Ishikawa (cell line): Measurements from ENCODE around the gene RAMP1.
A peak's percentile ranks its signal among the peaks of the same experiment; 100 is the strongest.

Experiments
- CEBPB ChIP-seq: IDR thresholded peaks from 2 replicates; pipeline ENCODE4 v1.6.1; 2012
- CREB1 ChIP-seq: IDR thresholded peaks from 2 replicates; pipeline ENCODE4 v1.6.1; 2012; ENCODE audit warnings: low read depth
- EGR1 ChIP-seq: IDR thresholded peaks from 2 replicates; pipeline ENCODE4 v1.6.1; 2012
- EP300 ChIP-seq: IDR thresholded peaks from 2 replicates; pipeline ENCODE4 v1.6.1; 2012; ENCODE audit warnings: borderline replicate concordance
- FOXM1 ChIP-seq: IDR thresholded peaks from 2 replicates; pipeline ENCODE4 v1.6.1; 2012; ENCODE audit warnings: low read depth, borderline replicate concordance
- NFIC ChIP-seq: IDR thresholded peaks from 2 replicates; pipeline ENCODE4 v1.6.1; 2012
- RAD21 ChIP-seq: IDR thresholded peaks from 2 replicates; pipeline ENCODE4 v1.6.1; 2012; ENCODE audit warnings: low read depth
- TAF1 ChIP-seq: IDR thresholded peaks from 2 replicates; pipeline ENCODE4 v1.6.1; 2012; ENCODE audit warnings: low read depth, mild to moderate bottlenecking
- TCF12 ChIP-seq: IDR thresholded peaks from 2 replicates; pipeline ENCODE4 v1.6.1; 2012; ENCODE audit warnings: low read depth
- TEAD4 ChIP-seq: IDR thresholded peaks from 2 replicates; pipeline ENCODE4 v1.6.1; 2012
- YY1 ChIP-seq: IDR thresholded peaks from 2 replicates; pipeline ENCODE4 v1.6.1; 2012; ENCODE audit warnings: low read depth
- ZBTB7A ChIP-seq: IDR thresholded peaks from 2 replicates; pipeline ENCODE4 v1.6.1; 2012; ENCODE audit warnings: low read depth
- TF ChIP-seq, protein P1 (sequence below): IDR thresholded peaks from 2 replicates; pipeline ENCODE4 v1.6.1; 2012; ENCODE audit warnings: low read depth, mild to moderate bottlenecking
- TF ChIP-seq, protein P2 (sequence below): IDR thresholded peaks from 2 replicates; pipeline ENCODE4 v1.6.1; 2012
- TF ChIP-seq, protein P3 (sequence below): IDR thresholded peaks from 2 replicates; pipeline ENCODE4 v1.6.1; 2012

RAMP1 gene

DNA sequence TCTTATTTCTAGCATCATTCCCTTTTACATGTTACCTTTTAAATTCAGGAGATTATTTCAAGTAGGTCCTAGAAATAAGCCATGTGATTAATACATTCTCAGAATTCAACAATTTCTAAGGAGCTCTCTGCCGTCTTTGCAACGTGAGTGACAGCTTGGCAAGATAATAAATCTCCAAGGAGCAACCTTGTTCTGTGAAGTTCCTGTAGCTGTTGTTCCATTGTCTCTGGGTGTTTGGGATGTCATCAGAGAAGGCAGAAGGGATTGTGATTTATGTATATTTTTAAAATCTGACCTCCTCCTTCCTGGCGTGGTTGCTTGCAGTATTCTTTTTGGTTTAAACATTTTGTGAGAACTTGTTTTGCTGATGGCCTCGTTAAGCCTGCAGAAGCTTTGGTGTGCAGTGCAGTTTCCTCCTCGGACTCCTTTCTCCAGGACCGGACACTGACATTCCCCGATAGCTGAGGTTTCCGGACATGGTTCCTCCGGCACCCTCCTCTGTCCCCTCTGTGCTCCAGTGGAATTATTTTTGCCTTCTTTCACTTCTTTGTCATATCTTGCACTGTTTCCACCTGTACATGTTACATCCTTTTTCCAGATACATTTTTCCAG, 33.7 kb downstream of the RAMP1 start:
- TF ChIP-seq RAD21 (no peak), CREB1 (no peak), ZBTB7A (no peak), EGR1 (no peak), TEAD4 (no peak), TCF12 (no peak), TAF1 (no peak), CEBPB (no peak), FOXM1 (no peak), NFIC (no peak), EP300 (no peak), YY1 (no peak)
- TF ChIP-seq, protein P1, sequence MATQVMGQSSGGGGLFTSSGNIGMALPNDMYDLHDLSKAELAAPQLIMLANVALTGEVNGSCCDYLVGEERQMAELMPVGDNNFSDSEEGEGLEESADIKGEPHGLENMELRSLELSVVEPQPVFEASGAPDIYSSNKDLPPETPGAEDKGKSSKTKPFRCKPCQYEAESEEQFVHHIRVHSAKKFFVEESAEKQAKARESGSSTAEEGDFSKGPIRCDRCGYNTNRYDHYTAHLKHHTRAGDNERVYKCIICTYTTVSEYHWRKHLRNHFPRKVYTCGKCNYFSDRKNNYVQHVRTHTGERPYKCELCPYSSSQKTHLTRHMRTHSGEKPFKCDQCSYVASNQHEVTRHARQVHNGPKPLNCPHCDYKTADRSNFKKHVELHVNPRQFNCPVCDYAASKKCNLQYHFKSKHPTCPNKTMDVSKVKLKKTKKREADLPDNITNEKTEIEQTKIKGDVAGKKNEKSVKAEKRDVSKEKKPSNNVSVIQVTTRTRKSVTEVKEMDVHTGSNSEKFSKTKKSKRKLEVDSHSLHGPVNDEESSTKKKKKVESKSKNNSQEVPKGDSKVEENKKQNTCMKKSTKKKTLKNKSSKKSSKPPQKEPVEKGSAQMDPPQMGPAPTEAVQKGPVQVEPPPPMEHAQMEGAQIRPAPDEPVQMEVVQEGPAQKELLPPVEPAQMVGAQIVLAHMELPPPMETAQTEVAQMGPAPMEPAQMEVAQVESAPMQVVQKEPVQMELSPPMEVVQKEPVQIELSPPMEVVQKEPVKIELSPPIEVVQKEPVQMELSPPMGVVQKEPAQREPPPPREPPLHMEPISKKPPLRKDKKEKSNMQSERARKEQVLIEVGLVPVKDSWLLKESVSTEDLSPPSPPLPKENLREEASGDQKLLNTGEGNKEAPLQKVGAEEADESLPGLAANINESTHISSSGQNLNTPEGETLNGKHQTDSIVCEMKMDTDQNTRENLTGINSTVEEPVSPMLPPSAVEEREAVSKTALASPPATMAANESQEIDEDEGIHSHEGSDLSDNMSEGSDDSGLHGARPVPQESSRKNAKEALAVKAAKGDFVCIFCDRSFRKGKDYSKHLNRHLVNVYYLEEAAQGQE: no peak
- TF ChIP-seq, protein P2, sequence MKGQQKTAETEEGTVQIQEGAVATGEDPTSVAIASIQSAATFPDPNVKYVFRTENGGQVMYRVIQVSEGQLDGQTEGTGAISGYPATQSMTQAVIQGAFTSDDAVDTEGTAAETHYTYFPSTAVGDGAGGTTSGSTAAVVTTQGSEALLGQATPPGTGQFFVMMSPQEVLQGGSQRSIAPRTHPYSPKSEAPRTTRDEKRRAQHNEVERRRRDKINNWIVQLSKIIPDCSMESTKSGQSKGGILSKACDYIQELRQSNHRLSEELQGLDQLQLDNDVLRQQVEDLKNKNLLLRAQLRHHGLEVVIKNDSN: no peak
- TF ChIP-seq, protein P3, sequence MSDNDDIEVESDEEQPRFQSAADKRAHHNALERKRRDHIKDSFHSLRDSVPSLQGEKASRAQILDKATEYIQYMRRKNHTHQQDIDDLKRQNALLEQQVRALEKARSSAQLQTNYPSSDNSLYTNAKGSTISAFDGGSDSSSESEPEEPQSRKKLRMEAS: no peak

DNA sequence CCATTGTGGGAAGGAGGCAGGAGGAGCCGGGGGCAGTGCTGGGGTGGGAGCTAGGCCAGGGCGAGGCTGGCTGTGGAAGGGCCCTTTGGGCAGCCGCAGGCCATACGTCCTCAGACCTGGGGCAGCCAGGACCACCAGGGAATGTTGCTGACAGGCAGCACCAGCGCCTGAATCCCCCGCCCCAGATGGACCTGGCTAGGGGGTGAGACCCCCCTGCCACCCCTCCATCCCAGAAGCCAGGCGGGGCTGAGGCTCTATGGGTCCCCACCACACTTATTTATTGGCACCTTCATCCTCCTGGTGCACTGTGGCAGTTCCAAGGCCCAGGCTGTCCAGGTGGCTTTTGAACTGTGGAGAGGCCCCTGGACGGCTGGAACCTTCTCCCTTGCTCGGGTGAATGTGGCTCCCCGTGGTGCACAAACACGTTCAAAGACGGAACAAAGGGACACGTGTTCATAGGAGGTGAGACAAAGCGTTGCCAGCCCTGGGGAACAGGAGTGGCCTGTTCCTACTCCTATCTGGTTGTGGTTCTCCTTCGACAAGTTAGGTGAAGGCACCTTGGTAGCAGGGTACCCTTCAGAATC, 35.1 kb downstream of the RAMP1 start:
- TF ChIP-seq ZBTB7A (no peak), TEAD4 (no peak), YY1 (no peak), CREB1 (no peak), FOXM1 (no peak)

DNA sequence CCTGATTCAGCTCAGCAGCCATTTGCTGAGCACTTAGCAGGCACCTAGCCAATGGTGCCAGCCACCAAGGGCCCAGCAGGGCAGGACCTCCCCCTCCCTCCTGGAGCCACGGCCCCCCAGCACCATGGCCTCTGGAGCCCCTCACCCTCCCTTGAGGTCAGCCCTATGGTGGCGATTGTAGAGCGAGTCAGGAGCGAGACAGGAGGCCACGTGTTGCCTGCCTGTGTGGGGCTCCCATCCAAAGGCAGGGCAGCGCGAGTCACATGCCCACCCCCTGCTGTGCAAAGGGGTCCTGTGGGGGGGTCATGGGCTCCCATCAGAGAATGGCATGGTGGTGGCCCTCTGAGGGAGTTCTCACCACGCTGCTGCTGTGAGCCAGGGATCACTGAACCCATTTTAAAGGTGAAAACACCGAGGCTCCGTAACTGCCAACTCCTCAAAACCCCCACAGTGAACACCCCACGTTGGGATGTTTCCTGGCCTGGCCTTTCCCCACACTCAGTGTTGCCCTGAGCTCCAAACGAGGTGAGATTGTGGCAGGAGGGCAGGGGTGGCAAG, 35.6 kb downstream of the RAMP1 start:
- TF ChIP-seq, protein P1: no peak

DNA sequence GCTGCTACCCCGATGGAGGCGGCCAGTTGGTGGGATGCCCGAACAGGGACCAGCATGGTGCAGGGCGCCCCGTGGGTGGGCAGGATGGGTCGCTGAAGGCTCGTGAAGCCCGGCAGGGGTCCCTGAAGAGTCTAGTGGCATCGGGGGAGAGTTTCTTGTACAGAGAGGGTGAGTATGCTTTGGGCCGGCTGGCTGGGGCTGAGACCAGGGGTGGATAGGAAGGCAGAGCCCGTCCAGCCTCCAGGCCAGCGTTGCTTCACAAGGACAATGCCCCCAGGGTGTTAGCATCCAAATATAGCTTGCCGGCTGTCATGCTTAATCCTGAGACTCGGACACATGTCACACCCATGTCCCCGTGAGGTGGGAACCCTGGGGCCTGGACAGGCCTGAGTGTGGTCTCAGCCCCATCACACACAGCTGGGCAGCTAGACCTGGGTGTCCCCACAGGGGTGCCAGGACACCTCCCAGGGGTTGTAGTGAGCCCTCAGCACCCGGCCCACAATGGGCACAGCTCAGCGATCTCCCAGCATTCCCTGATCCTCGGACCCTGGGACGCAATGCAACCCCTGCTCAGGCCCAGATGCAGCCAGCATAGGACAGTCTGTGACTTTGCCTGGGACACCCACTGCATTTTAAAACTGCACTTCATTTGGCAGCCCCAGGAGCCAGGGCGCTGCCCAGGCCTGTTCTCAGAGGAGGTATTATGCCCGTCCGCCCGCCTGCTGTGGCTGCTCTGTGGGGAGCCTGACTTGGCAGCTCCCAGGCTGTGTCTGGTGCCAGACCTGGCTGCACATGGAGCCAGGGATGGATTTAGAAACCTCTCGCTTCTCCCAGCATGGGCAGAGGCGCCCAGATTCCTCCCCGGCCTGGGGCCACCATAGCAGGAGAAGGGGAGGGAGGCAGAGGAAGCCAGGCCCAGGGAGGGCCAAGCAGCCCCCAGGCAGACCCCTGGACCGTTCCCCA, 36.4 kb downstream of the RAMP1 start:
- TF ChIP-seq EGR1: no peak; the same call in 1 of the 2 replicates
- TF ChIP-seq RAD21: peak; percentile 21; the same call in 1 of the 2 replicates
- TF ChIP-seq CEBPB: peak; percentile 32; the same call in 1 of the 2 replicates
- TF ChIP-seq EP300: peak; percentile 87
- peak; percentile 78 for TF ChIP-seq FOXM1
- TF ChIP-seq TAF1: no peak; the same call in 1 of the 2 replicates
- peak; percentile 86 for TF ChIP-seq ZBTB7A
- TF ChIP-seq CREB1: no peak
- TF ChIP-seq YY1: peak; percentile 61; the same call in 1 of the 2 replicates
- TF ChIP-seq TCF12: peak; percentile 95
- TF ChIP-seq, protein P2: no peak
- peak; percentile 50; the same call in 1 of the 2 replicates for TF ChIP-seq TEAD4
- TF ChIP-seq, protein P3: peak; percentile 75
- peak; percentile 98 for TF ChIP-seq NFIC

DNA sequence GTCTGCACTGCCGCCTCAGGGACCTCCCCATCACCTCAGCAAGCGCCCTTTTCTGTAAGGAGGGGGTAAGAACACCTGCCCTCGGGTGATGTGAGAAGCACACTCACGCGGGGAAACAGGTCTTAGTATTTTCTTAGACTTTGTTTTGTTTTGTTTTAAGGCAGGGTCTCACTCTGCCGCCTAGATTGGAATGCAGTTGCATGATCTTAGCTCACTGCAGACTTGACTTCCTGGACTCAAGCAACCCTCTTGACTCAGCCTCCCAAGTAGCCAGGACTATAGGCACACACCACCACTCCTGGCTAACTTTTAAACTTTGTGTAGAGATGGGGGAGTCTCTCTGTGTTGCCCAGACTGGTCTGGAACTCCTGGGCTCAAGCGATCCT, 37.1 kb downstream of the RAMP1 start:
- TF ChIP-seq RAD21: no peak
